BE2C (cell line): ENCODE data around the gene HDAC10.
"Not testable (repeated sequence)": the region's sequence is repeated elsewhere in the genome, so short reads cannot be mapped to it uniquely, and the experiment has no call there.

Experiments
- DNase-seq: peaks from one replicate; pipeline ENCODE4 v3.0.0-alpha.2; 2020
- H3K27me3 ChIP-seq: fragments of 250-450 bp; sonication (Bioruptor Pico); 2 replicates; pipeline ENCODE4 v1.5.1; 2020; ENCODE audit warnings: mild to moderate bottlenecking
- H3K36me3 ChIP-seq: fragments of 250-450 bp; sonication (Bioruptor Pico); 2 replicates; pipeline ENCODE4 v1.5.1; 2020; ENCODE audit warnings: mild to moderate bottlenecking
- H3K4me1 ChIP-seq: fragments of 250-450 bp; sonication (Bioruptor Pico); 2 replicates; pipeline ENCODE4 v1.5.1; 2020
- H3K4me3 ChIP-seq: 2 replicates; pipeline ENCODE4 v1.5.1; 2011; ENCODE audit warnings: low read depth, low read length
- H3K9me3 ChIP-seq: fragments of 250-450 bp; sonication (Bioruptor Pico); 2 replicates; pipeline ENCODE4 v1.5.1; 2020
- TF ChIP-seq, protein P1 (sequence below): IDR thresholded peaks from 2 replicates; pipeline ENCODE4 v1.5.1; 2012; ENCODE audit warnings: mild to moderate bottlenecking, low read depth, low read length

The HDAC10 gene

DNA sequence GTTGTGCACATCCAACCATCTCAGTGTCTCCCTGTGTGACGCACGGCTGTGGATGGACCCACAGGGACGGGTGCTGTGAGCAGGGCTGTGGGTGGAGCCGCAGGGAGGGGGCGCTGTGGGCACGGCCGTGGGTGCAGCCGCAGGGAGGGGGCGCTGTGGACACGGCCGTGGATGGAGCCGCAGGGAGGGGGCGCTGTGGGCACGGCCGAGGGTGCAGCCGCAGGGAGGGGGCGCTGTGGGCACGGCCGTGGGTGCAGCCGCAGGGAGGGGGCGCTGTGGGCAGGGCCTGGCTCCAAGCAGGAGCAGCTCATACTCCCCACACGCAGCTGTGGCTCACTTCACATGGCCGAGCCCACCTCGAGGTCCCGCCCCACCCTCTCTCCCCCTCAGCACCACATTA lies 25.1 kb upstream of the HDAC10 start:
- Histone ChIP-seq H3K4me3 (no peak overlapping the region), H3K36me3 (peaks cover 55% of the 10 kb centered on the region), H3K27me3 (no peaks in the 10 kb centered on the region; the same call in 1 of the 2 replicates), H3K4me1 (peaks cover 13% of the 10 kb centered on the region), H3K9me3 (no peaks in the 10 kb centered on the region)
- DNase-seq, result peak; percentile 64
- TF ChIP-seq, protein P1, sequence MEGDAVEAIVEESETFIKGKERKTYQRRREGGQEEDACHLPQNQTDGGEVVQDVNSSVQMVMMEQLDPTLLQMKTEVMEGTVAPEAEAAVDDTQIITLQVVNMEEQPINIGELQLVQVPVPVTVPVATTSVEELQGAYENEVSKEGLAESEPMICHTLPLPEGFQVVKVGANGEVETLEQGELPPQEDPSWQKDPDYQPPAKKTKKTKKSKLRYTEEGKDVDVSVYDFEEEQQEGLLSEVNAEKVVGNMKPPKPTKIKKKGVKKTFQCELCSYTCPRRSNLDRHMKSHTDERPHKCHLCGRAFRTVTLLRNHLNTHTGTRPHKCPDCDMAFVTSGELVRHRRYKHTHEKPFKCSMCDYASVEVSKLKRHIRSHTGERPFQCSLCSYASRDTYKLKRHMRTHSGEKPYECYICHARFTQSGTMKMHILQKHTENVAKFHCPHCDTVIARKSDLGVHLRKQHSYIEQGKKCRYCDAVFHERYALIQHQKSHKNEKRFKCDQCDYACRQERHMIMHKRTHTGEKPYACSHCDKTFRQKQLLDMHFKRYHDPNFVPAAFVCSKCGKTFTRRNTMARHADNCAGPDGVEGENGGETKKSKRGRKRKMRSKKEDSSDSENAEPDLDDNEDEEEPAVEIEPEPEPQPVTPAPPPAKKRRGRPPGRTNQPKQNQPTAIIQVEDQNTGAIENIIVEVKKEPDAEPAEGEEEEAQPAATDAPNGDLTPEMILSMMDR, result peak; percentile 48

DNA sequence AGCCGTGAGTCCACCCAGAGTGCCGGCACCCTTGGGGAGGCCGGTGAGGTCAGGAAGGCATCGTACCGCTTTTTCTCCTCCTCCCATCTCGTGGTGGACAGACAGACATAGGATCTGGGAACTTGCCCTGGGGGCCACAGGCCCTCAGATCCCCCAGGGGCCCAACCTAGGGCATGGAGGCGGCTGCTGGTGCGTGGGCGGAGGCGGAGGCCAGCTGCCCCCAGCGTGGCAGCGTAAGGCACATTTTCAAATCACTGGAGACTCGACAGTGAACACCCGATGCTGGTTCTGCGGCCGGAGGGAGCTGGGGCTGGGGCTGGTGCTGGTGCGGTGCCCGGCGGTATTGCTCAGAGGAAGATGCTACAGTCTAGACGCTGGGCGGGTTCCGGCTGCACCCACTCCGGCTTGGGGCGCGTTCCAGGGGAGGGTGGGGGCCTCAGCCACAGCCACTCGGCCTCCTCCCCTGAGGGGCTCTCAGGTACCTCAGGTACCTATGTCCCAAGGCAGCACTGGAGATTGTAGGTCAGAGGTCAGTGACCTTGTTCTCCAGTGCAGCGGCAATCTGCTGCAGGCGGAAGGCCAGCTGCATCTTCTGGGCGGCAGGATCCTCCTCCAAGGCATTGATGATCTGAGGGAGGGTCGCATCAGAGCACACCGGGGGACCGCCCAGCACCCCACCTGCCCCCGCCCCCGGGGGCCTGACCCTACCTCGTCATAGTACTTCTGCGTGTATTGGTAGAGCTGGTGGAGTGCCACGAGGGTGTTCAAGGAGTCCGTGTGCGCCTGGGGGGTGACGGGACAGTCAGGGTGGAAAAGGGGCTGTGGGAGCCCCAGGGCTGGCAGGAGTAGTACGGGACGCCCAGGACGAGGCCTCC lies 24.4 kb upstream of the HDAC10 start:
- peaks cover 50% of the 10 kb centered on the region for H3K36me3 ChIP-seq

DNA sequence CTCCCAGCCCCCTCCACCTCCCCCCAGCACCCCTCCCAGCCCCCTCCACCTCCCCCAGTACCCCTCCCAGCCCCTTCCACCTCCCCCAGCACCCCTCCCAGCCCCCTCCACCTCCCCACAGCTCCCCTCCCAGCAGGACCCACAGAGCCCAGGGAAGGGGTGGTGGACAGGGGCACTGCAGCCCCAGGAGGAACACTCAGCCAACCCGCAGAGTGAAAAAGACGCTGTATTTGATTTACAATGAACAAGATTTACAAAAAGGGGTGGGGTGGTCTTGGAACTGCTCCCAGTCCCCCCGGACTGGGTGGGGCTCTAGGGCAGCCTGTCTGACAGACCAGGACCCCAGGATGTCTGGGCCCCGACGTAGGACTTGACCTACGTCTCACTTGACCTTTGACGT lies 23.7 kb upstream of the HDAC10 start:
- TF ChIP-seq, protein P1, result no peak
- peaks cover 13% of the 10 kb centered on the region for H3K4me1 ChIP-seq

More for the DNA sequence above, 24.4 kb upstream of the HDAC10 start:
- TF ChIP-seq, protein P1, result no peak
- H3K9me3 ChIP-seq, result no peaks in the 10 kb centered on the region
- H3K4me1 ChIP-seq, result peaks cover 13% of the 10 kb centered on the region
- H3K4me3 ChIP-seq, result no peak overlapping the region
- no peak for DNase-seq
- peaks cover 5% of the 10 kb centered on the region for H3K27me3 ChIP-seq

DNA sequence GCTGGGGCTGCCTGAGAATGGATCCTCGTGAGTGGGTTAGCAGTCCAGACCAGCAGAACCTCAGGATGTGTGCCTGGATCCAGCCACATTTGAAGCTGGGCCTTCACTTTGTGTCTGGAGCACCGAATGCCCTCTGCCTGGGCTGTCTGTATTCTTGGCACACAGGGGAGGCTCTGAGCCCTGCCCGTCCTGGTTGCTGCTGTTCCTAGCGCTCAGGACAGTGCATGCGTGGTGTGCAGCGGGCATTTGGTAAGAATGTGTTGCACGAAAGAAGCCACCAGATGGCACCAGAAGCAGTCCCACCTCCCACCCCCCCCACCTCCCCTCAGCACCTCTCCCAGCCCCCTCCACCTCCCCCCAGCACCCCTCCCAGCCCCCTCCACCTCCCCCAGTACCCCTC lies 23.2 kb upstream of the HDAC10 start:
- Histone ChIP-seq H3K4me1 (peaks cover 17% of the 10 kb centered on the region), H3K27me3 (peaks cover 5% of the 10 kb centered on the region), H3K36me3 (peaks cover 39% of the 10 kb centered on the region), H3K4me3 (no peak overlapping the region), H3K9me3 (no peaks in the 10 kb centered on the region)
- TF ChIP-seq, protein P1, result peak; percentile 50
- DNase-seq, result peak; percentile 75

More for the DNA sequence above, 23.7 kb upstream of the HDAC10 start:
- Histone ChIP-seq H3K9me3 (no peaks in the 10 kb centered on the region), H3K36me3 (peaks cover 44% of the 10 kb centered on the region), H3K4me3 (no peak overlapping the region), H3K27me3 (peaks cover 5% of the 10 kb centered on the region)
- no peak for DNase-seq

DNA sequence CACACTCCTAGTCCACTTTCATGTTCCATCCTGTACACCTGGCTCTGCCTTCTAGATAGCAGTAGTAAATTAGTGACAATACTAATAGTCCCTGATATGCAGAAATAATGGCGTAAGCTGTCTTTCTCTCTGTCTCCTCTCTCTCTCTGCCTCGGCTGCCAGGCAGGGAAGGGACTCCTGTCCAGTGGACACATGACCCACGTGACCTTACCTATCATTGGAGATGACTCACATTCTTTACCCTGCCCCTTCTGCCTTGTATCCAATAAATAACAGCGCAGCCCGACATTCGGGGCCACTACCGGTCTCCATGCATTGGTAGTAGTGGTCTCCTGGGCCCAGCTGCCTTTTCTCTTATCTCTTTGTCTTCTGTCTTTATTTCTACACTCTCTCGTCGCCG lies 22.7 kb upstream of the HDAC10 start:
- not testable (repeated sequence) for H3K9me3 ChIP-seq
- H3K36me3 ChIP-seq, result peaks cover 34% of the 10 kb centered on the region

DNA sequence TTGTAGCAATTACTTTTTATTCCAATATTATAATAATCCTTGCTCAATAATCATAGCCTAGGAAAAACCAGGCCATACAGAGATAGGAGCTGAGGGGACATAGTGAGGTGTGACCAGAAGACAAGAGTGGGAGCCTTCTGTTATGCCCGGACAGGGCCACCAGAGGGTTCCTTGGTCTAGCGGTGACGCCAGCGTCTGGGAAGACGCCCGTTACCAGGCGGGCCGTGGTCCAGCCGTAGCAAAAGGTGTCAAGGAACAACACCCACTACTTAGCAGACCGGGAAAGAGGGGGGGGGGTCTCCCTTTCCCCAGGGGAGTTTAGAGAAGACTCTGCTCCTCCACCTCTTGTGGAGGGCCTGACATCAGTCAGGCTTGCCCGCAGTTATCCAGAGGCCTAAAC lies 22.3 kb upstream of the HDAC10 start:
- Histone ChIP-seq H3K36me3 (peaks cover 30% of the 10 kb centered on the region), H3K4me1 (peaks cover 17% of the 10 kb centered on the region)
- TF ChIP-seq, protein P1, result peak; percentile 26; the same call in 1 of the 2 replicates
- not testable (repeated sequence) for H3K27me3 ChIP-seq, H3K4me3 ChIP-seq, H3K9me3 ChIP-seq
- DNase-seq, result peak; percentile 38

More for the DNA sequence above, 22.7 kb upstream of the HDAC10 start:
- not testable (repeated sequence) for H3K4me3 ChIP-seq, DNase-seq, H3K27me3 ChIP-seq
- peaks cover 17% of the 10 kb centered on the region for H3K4me1 ChIP-seq
